ENCODE measurements around the gene ANTXRL.

Gene ANTXRL

DNA sequence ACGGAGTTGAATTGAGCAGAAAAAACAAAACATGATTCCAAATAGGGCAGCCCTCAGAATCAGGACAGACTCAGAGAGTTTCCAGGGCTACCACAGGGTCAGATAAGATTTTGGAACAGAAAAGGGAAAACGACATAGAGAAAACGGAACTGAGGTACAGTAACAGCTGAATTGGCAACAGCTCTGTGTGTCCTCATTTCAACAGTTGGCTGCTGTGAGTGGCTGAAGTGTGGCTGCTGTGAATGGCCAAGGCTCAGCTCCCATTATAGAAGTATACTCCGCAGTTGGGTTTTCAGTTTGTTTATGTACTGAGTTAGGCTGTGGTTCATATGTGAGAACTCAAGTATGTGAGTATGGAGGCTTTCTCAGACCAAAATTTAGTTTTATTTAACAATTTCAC is 32.0 kb downstream of the ANTXRL start:
- Histone ChIP-seq H3K4me1 (ENCODE audit: insufficient read depth, low read length) (no peaks in the 10 kb centered on the region), H3K27ac (ENCODE audit: low read length) (no peak overlapping the region), H3K4me2 (ENCODE audit: insufficient read depth, low read length) (no peak overlapping the region), H3K4me3 (ENCODE audit: low read depth in 1 of 2, low read length in 2 of 2) (no peak overlapping the region), H3K9me3 (ENCODE audit: insufficient read depth, low read length, severe bottlenecking) (no peaks in the 10 kb centered on the region), H3K27me3 (ENCODE audit: insufficient read depth, low read length, poor library complexity) (peaks cover 18% of the 10 kb centered on the region), H2AFZ (ENCODE audit: low read depth, low read length) (no peak overlapping the region), H3K79me2 (ENCODE audit: insufficient read depth, low read length) (no peaks in the 10 kb centered on the region), H4K20me1 (ENCODE audit: insufficient read depth, low read length) (no peaks in the 10 kb centered on the region), H3K36me3 (ENCODE audit: insufficient read depth, low read length) (no peaks in the 10 kb centered on the region), H3K9ac (ENCODE audit: low read depth, low read length) (no peak overlapping the region)
- no peak for DNase-seq
- ATAC-seq (ENCODE audit: insufficient read depth, low read depth), result no peak
- TF ChIP-seq, protein P1, sequence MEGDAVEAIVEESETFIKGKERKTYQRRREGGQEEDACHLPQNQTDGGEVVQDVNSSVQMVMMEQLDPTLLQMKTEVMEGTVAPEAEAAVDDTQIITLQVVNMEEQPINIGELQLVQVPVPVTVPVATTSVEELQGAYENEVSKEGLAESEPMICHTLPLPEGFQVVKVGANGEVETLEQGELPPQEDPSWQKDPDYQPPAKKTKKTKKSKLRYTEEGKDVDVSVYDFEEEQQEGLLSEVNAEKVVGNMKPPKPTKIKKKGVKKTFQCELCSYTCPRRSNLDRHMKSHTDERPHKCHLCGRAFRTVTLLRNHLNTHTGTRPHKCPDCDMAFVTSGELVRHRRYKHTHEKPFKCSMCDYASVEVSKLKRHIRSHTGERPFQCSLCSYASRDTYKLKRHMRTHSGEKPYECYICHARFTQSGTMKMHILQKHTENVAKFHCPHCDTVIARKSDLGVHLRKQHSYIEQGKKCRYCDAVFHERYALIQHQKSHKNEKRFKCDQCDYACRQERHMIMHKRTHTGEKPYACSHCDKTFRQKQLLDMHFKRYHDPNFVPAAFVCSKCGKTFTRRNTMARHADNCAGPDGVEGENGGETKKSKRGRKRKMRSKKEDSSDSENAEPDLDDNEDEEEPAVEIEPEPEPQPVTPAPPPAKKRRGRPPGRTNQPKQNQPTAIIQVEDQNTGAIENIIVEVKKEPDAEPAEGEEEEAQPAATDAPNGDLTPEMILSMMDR (IDR thresholded peaks at IDR 0.05; ENCODE audit: borderline replicate concordance, extremely low read depth, low read length, poor library complexity, severe bottlenecking), result no peak
- no peak for TF ChIP-seq EZH2 (IDR thresholded peaks at IDR 0.05; ENCODE audit: borderline replicate concordance, low read depth, low read length, severe bottlenecking)

DNA sequence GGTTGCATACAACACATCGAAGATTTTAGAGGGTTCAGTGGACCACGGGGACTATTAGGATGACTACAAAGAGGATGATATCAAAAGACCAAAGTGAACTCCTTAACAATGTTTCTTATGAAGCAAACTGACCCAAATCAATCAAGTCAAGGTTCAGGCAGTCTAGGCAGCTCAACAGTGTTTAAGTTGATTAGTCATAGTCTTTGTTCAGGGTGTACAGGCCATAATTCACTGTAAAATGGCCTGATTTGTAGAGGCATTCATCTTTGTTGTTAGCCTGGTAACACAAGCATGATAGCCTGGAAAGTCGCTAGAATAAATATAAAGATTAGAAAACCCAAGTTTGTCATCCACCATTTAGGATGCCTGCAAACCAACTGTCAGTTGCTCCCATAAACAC is 32.6 kb downstream of the ANTXRL start:
- Histone ChIP-seq H3K4me2 (ENCODE audit: insufficient read depth, low read length) (no peak overlapping the region), H4K20me1 (ENCODE audit: insufficient read depth, low read length) (no peaks in the 10 kb centered on the region), H3K9me3 (ENCODE audit: insufficient read depth, low read length, severe bottlenecking) (no peaks in the 10 kb centered on the region), H3K27ac (ENCODE audit: low read length) (no peak overlapping the region), H3K4me1 (ENCODE audit: insufficient read depth, low read length) (no peaks in the 10 kb centered on the region), H3K36me3 (ENCODE audit: insufficient read depth, low read length) (no peaks in the 10 kb centered on the region), H3K79me2 (ENCODE audit: insufficient read depth, low read length) (no peaks in the 10 kb centered on the region), H2AFZ (ENCODE audit: low read depth, low read length) (no peak overlapping the region), H3K9ac (ENCODE audit: low read depth, low read length) (no peak overlapping the region), H3K27me3 (ENCODE audit: insufficient read depth, low read length, poor library complexity) (peaks cover 22% of the 10 kb centered on the region), H3K4me3 (ENCODE audit: low read depth in 1 of 2, low read length in 2 of 2) (no peak overlapping the region)
- no peak for TF ChIP-seq EZH2 (IDR thresholded peaks at IDR 0.05; ENCODE audit: borderline replicate concordance, low read depth, low read length, severe bottlenecking)
- TF ChIP-seq, protein P1 (IDR thresholded peaks at IDR 0.05; ENCODE audit: borderline replicate concordance, extremely low read depth, low read length, poor library complexity, severe bottlenecking), result no peak
- DNase-seq (no peak), ATAC-seq (ENCODE audit: insufficient read depth, low read depth) (no peak)

DNA sequence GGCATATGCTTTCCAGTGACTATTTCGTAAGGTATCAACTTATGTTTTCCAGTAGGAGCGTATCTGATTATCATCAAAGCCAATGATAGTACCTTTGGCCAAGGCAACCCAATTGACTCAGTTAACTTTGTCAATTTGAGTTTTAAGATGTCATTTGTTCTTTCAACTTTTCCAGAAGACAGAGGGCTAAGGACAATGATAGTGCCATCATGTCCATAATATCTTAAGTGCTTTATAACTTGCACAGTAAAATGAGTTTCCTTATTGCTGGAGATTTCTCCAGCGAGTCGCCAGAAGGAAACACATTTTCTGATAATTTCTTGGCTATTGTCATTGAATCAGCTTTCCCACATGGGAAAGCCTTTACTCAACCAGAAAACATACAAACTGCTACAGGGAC is 35.0 kb downstream of the ANTXRL start:
- Histone ChIP-seq H3K36me3 (ENCODE audit: insufficient read depth, low read length) (no peaks in the 10 kb centered on the region), H3K9me3 (ENCODE audit: insufficient read depth, low read length, severe bottlenecking) (no peaks in the 10 kb centered on the region), H3K27ac (ENCODE audit: low read length) (no peak overlapping the region), H3K27me3 (ENCODE audit: insufficient read depth, low read length, poor library complexity) (peaks cover 18% of the 10 kb centered on the region), H3K79me2 (ENCODE audit: insufficient read depth, low read length) (no peaks in the 10 kb centered on the region), H3K4me3 (ENCODE audit: low read depth in 1 of 2, low read length in 2 of 2) (no peak overlapping the region), H2AFZ (ENCODE audit: low read depth, low read length) (no peak overlapping the region), H3K4me1 (ENCODE audit: insufficient read depth, low read length) (no peaks in the 10 kb centered on the region), H3K4me2 (ENCODE audit: insufficient read depth, low read length) (no peak overlapping the region), H4K20me1 (ENCODE audit: insufficient read depth, low read length) (no peaks in the 10 kb centered on the region), H3K9ac (ENCODE audit: low read depth, low read length) (no peak overlapping the region)
- ATAC-seq (ENCODE audit: insufficient read depth, low read depth), result no peak
- no peak for DNase-seq
- TF ChIP-seq EZH2 (IDR thresholded peaks at IDR 0.05; ENCODE audit: borderline replicate concordance, low read depth, low read length, severe bottlenecking), result no peak
- TF ChIP-seq, protein P1 (IDR thresholded peaks at IDR 0.05; ENCODE audit: borderline replicate concordance, extremely low read depth, low read length, poor library complexity, severe bottlenecking), result no peak

DNA sequence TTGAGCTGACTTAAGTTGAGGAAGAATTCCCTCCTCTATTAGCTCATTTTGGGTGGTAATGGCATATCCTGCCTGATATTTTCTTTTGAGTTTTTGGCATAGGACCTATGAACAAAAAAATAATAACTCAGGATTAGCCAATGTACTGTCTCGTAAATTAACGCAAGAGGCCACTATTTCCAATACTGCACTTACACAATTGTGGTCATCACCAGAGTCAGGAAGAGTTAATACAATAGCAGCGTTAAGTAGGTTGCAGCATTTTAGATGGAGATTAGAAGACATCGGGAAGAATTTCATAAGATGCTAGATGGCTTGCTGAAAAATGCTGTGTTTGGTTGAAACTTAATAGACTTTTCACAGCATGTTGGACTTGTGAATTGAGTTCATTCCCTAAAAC is 36.4 kb downstream of the ANTXRL start:
- no peaks in the 10 kb centered on the region for H3K9me3 ChIP-seq (ENCODE audit: insufficient read depth, low read length, severe bottlenecking)
- no peak overlapping the region for H3K27ac ChIP-seq (ENCODE audit: low read length)
- peaks cover 9% of the 10 kb centered on the region for H3K27me3 ChIP-seq (ENCODE audit: insufficient read depth, low read length, poor library complexity)
- DNase-seq, result no peak
- H2AFZ ChIP-seq (ENCODE audit: low read depth, low read length), result no peak overlapping the region
- no peak overlapping the region for H3K4me2 ChIP-seq (ENCODE audit: insufficient read depth, low read length)
- no peaks in the 10 kb centered on the region for H3K79me2 ChIP-seq (ENCODE audit: insufficient read depth, low read length)
- no peaks in the 10 kb centered on the region for H3K4me1 ChIP-seq (ENCODE audit: insufficient read depth, low read length)
- no peaks in the 10 kb centered on the region for H3K36me3 ChIP-seq (ENCODE audit: insufficient read depth, low read length)
- no peak overlapping the region for H3K4me3 ChIP-seq (ENCODE audit: low read depth in 1 of 2, low read length in 2 of 2)
- H4K20me1 ChIP-seq (ENCODE audit: insufficient read depth, low read length), result no peaks in the 10 kb centered on the region
- no peak for TF ChIP-seq EZH2 (IDR thresholded peaks at IDR 0.05; ENCODE audit: borderline replicate concordance, low read depth, low read length, severe bottlenecking)
- TF ChIP-seq, protein P1 (IDR thresholded peaks at IDR 0.05; ENCODE audit: borderline replicate concordance, extremely low read depth, low read length, poor library complexity, severe bottlenecking), result no peak
- ATAC-seq (ENCODE audit: insufficient read depth, low read depth), result no peak
- no peak overlapping the region for H3K9ac ChIP-seq (ENCODE audit: low read depth, low read length)
